ENCODE results near the gene ADSL. TPM values are rescaled to one million over a fixed set of nuclear protein-coding genes. Genes with fewer than 3 reads are reported as not detected.

ADSL gene
- total RNA-seq, 1 experiment from 2014 or later: 93.8 TPM

DNA sequence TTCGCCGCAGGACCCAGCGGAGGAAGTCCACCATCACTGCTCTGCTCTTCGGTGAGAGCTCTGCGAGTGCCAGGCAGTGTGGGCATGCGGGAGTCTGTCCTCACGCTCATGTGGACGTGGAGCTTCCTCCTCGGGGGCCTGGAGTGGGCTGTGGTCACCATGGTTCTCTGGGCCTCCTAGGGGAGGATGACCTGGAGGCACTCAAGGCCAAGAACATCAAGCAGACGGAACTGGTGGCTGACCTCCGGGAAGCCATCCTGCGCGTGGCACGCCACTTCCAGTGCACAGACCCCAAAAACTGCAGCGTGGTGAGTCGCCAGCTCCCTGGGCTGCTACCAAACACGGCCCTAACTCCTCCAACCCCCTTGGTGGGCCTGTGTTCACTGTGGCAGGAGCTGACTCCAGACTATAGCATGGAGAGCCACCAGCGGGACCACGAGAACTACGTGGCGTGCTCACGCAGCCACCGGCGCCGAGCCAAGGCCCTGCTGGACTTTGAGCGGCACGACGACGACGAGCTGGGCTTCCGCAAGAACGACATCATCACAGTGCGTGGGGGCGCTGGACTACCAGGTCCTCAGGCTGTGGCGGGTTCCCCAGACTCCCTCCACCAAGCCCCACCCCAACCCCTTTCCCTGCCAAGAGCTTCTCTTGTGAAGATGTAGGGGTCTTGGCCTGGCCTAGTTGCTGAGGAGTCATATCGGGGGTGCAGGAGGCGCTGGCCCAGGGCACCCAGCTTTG, 60.9 kb downstream of the ADSL start:
- H3K27me3 ChIP-seq (ENCODE audit: low read length): no peaks in the 10 kb centered on the region
- intact Hi-C loops (cut with micrococcal nuclease): no loop called here
- ChIA-PET CTCF (no interaction called here), POLR2A (ENCODE audit: unreplicated experiment) (no interaction called here)
- H3K9me2 ChIP-seq (replicated peaks; ENCODE audit: low read length): no peaks in the 10 kb centered on the region
- TF ChIP-seq EZH2 (IDR thresholded peaks at IDR 0.05; ENCODE audit: low read length, unreplicated experiment) (no peak), EZH2phosphoT487 (IDR thresholded peaks at IDR 0.05; ENCODE audit: borderline replicate concordance, low read length) (no peak)
- TF ChIP-seq, protein P1, sequence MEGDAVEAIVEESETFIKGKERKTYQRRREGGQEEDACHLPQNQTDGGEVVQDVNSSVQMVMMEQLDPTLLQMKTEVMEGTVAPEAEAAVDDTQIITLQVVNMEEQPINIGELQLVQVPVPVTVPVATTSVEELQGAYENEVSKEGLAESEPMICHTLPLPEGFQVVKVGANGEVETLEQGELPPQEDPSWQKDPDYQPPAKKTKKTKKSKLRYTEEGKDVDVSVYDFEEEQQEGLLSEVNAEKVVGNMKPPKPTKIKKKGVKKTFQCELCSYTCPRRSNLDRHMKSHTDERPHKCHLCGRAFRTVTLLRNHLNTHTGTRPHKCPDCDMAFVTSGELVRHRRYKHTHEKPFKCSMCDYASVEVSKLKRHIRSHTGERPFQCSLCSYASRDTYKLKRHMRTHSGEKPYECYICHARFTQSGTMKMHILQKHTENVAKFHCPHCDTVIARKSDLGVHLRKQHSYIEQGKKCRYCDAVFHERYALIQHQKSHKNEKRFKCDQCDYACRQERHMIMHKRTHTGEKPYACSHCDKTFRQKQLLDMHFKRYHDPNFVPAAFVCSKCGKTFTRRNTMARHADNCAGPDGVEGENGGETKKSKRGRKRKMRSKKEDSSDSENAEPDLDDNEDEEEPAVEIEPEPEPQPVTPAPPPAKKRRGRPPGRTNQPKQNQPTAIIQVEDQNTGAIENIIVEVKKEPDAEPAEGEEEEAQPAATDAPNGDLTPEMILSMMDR (conservative IDR thresholded peaks at IDR 0.05; ENCODE audit: low read depth, low read length): no peak
- no peaks in the 10 kb centered on the region for H3K9me3 ChIP-seq (ENCODE audit: low read length)
- BruUV-seq (replicated peaks): no TSS peak
- H3K27ac ChIP-seq (ENCODE audit: low read length): no peak overlapping the region
- no peaks in the 10 kb centered on the region for H4K20me1 ChIP-seq (ENCODE audit: low read length)
- no peaks in the 10 kb centered on the region for H3F3A ChIP-seq (ENCODE audit: low read length, unreplicated experiment)
- H3K4me2 ChIP-seq (ENCODE audit: low read length): no peak overlapping the region
- no peak overlapping the region for H3K4me3 ChIP-seq (ENCODE audit: low read length)
- H2AFZ ChIP-seq (ENCODE audit: low read length): no peak overlapping the region
- ATAC-seq: no peak
- peaks cover 10% of the 10 kb centered on the region for H3K4me1 ChIP-seq (ENCODE audit: insufficient read depth, low read length)
- no peak for DNase-seq
- peaks cover 10% of the 10 kb centered on the region; the same call in 1 of the 2 replicates for H3K36me3 ChIP-seq (ENCODE audit: low read depth, low read length)
- H3K79me2 ChIP-seq (ENCODE audit: low read length): no peaks in the 10 kb centered on the region
- no peak overlapping the region for H3K9ac ChIP-seq (ENCODE audit: low read length)

DNA sequence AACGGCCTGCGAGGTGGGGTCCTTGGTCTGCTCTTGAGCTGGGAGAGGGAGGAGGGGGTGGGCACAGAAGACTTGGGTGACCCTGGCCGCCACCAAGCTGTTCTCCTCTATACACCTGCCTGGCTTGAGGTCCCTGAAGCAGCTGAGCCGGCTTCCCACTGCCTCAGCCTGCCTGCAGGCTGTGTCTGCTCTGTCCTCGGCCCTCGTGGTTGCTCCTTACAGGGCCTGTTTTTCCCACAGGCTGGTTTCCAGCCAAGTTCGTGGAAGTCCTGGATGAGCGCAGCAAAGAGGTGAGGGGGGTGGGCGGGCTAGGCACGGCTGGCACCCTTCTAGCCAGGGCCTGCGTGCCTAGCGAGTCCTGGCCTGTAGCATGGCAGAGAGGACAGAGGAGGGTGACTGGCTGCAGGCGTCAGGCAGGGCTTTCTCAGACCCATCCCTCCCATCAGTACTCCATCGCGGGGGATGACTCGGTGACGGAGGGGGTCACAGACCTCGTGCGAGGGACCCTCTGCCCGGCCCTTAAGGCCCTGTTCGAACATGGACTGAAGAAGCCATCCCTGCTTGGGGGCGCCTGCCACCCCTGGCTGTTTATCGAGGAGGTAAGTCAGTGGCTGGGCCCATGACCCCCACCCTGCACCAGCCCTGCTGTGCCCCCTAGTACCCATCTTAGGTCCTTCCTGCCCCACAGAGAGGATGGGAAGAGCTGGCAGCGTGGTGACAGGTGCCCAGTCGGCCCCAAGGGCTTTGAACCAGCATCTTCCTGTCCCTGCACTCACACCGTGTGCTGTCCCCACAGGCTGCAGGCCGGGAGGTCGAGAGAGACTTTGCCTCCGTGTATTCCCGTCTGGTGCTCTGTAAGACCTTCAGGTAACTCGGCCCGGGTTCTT, 61.8 kb downstream of the ADSL start:
- Histone ChIP-seq H3K9me2 (replicated peaks; ENCODE audit: low read length) (no peaks in the 10 kb centered on the region), H3K79me2 (ENCODE audit: low read length) (no peaks in the 10 kb centered on the region), H3K27me3 (ENCODE audit: low read length) (no peaks in the 10 kb centered on the region), H3K27ac (ENCODE audit: low read length) (no peak overlapping the region), H4K20me1 (ENCODE audit: low read length) (no peaks in the 10 kb centered on the region), H3K9me3 (ENCODE audit: low read length) (no peaks in the 10 kb centered on the region), H3F3A (ENCODE audit: low read length, unreplicated experiment) (no peaks in the 10 kb centered on the region), H2AFZ (ENCODE audit: low read length) (no peak overlapping the region), H3K4me2 (ENCODE audit: low read length) (no peak overlapping the region), H3K4me1 (ENCODE audit: insufficient read depth, low read length) (peaks cover 10% of the 10 kb centered on the region), H3K9ac (ENCODE audit: low read length) (no peak overlapping the region), H3K4me3 (ENCODE audit: low read length) (no peak overlapping the region), H3K36me3 (ENCODE audit: low read depth, low read length) (peaks cover 14% of the 10 kb centered on the region; the same call in 1 of the 2 replicates)
- ChIA-PET CTCF (no interaction called here), POLR2A (ENCODE audit: unreplicated experiment) (no interaction called here)
- no peak for TF ChIP-seq EZH2phosphoT487 (IDR thresholded peaks at IDR 0.05; ENCODE audit: borderline replicate concordance, low read length)
- TF ChIP-seq, protein P1 (conservative IDR thresholded peaks at IDR 0.05; ENCODE audit: low read depth, low read length): no peak
- TF ChIP-seq EZH2 (IDR thresholded peaks at IDR 0.05; ENCODE audit: low read length, unreplicated experiment): no peak
- BruUV-seq (replicated peaks): no TSS peak
- DNase-seq (no peak), ATAC-seq (no peak)
- intact Hi-C loops (cut with micrococcal nuclease): no loop called here
